ENCODE measurements around the gene STAU1.
"Not testable (repeated sequence)": the region's sequence is repeated elsewhere in the genome, so short reads cannot be mapped to it uniquely, and the experiment has no call there.

The STAU1 gene

DNA sequence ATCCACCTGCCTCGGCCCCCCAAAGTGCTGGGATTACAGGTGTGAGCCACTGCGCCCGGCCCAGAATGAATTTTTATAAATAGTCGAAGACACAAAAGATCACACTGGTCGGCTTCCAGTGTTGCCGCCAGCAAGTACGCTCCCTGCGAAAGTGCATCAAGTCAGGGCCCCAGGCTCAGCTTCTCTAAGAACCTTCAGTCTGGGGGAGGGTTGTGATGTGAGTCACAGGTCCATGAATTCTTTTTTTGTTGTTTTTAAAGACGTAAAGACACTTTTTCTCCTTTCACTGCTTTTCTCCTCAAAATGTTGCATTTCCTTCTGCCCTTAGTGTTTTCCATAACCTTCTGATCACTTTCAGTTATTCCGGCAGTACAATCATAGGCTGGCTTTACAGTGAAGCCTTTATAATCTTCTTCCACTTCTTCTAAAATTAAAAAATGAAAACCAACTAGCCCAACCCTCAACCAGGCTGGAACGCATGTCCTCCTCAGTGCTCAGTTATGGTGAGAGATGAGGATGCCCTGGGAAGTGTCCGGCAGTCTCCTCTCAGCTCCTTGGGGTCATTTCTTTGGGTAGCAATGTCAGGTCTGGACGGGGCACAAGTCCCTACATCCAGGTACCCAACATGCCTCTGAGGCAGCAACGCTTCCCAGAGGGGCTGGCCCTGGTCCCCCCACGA lies 75.4 kb downstream of the STAU1 start:
- DNase-seq: no peak

DNA sequence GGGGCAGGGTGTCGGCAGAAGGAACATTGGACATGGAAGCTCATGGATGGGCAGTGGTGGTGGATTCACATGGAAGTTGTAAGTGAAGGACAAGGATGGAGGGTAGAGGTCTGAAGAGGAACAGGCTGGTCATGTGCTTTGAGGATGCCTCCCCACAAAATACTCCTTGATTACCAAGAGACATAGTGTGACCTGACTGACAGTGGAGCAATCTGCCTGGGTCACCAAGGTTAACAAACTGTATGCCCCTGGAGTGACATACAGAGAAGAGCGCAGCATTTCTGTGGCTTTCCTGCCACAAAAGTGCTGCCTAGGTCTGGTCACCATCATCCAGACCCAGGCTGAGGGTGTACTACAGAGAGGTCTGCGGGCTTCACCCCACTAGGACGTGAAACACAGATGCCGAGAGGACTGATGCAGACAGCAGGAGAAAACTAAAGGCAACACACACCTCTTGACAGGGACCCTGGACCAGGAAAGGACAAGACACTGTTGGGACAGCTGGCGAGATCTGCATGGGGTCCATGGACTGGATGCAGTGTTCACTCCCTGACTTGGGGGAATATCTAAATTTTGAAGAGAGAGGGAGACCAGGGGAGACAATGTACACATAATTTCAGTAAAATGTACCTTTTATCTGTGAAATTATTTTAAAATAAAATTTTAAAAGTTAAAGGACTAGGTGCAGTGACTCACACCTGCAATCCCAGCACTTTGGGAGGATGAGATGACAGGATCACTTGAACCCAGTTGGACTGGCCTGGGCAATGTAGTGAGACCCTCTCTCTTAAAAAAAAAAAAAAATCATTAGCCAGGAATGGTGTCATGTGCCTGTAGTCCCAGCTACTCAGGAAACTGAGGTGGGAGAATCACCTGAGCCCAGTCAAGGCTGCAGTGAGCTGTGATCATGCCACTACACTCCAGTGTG lies 77.1 kb downstream of the STAU1 start:
- DNase-seq: no peak

DNA sequence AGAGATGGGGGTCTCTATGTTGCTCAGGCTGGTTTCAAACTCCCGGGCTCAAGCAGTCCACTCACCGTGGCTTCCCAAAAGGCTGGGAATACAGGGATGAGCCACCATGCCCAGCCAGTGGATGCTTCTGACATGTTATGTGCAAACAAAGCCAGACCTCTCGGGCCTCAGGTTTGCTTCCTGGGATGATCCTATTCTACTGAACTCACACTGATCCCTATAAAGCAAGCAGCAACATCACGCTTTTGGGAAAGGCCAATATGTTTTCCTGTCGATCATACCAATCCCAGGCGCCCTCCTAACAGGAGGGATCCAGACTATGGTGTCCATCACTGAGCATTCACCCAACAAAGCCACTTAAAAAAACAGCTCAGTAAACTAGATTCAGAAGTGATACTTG lies 81.8 kb downstream of the STAU1 start:
- DNase-seq: no peak

DNA sequence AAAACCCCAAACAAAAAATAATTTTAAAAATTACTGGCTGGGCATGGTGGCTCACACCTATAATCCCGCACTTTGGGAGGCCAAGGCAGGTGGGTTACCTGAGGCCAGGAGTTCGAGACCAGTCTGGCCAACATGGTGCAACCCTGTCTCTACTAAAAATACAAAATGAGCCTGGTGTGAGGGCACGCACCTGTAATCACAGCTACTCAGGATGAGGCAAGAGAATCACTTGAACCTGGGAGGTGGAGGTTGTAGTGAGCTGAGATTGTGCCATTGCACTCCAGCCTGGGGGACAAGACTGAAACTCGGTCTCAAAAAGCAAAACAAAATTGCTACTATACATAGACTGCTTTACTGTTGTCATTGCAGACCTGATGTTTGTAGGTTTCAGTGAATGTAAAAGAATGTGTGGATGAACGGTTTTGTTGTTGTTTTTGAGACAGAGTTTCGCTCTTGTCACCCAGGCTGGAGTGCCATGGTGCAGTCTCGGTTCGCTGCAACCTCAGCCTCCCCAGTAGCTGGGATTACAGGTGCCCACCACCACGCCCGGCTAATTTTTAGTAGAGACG lies 83.1 kb downstream of the STAU1 start:
- not testable (repeated sequence) for DNase-seq

DNA sequence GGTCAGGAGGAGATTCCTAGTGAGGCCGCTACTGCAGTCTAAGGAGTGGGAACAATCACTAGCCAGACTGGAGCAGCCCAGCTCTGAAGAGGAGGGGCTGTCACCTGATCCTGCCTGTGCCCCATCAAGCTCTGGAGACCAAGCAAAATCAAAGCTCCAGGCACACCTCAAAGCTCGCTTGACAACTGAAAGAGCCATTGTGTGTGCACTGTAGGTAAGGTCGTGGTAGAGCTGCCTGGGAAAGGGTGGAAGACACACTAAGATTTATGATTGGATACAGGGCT lies 83.8 kb downstream of the STAU1 start:
- no peak for DNase-seq

DNA sequence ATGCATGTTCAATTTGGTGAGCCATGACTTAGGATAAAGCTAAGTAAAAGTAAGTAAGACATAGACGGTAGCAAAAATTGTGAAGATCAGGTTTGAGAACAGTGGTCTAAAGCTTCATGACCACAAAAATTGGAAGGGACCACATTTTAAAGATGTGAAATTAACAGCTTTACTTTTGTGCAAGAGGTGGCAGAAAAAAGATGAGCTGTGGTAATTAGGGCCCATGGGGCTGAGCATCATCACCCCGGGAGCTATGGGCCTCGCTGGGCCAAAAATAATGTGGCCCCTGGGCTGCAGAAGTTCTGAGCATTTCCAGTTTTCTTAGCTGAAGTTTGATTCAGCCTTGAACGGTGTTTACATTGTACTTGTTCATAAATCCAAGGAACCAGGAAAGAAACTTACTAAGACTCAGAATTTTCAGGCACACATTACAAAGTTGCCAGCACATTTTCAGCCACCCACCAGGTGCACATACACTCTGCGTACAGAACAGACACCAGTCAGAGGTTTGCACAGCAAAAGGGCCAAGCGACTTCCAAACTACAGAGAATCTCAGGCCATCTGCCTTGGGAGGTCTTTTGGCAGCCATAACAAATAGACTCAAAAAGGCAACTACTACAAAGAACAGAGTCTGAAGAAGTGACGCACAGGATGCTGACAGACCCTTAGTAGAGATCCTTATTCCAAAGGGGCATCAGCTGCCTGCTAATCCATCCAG lies 84.3 kb downstream of the STAU1 start:
- DNase-seq: no peak

DNA sequence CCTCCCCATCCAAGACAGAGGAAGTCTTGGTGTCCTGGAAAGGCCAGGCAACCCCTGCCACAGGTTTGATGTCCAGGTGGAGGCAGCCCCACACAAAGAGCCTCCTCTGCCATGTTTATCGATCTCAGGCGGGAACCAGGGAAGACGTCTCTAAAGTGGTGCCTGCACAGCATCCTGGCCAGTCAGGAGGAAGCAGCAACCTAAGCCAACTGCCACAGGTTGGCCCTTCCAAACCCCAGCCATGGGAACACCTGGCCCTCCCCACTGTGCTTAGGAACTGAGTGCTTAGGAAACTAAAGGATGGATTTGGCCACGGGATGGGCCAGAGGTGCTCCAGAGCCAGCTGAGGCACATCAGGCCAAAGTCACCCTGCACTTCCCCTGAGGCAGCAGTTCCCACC lies 85.1 kb downstream of the STAU1 start:
- DNase-seq: no peak

DNA sequence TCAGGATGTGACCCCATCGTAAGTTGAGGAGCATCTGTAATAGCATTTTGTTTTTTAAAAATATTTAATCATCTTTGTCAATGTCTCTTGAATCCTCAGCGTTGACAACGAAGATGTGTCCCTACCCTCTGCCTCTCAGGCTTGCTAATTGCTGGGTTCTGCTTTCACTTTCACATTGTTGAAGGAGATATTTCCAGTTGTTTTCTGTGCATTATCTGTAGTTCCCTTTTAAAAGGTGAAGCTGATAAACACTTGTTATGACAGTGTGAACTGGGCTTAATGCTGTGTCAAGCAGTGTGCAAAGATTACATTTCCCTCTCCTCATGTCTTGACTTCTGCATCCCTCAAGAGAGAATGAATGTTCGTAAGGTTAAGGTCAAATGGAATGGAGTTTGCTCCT lies 87.2 kb downstream of the STAU1 start:
- DNase-seq: no peak

DNA sequence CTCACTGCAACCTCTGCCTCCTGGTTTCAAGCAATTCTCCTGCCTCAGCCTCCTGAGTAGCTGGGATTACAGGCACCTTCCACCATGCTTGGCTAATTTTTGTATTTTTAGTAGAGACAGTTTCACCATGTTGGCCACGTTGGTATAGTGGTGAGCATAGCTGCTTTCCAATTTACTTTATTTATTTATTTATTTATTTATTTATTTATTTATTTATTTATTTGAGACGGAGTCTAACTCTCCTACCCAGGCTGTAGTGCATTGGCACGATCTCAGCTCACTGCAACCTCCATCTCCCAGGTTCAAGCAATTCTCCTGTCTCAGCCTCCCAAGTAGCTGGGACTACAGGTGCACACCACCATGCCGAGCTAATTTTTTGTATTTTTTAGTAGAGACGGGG lies 87.8 kb downstream of the STAU1 start:
- not testable (repeated sequence) for DNase-seq

DNA sequence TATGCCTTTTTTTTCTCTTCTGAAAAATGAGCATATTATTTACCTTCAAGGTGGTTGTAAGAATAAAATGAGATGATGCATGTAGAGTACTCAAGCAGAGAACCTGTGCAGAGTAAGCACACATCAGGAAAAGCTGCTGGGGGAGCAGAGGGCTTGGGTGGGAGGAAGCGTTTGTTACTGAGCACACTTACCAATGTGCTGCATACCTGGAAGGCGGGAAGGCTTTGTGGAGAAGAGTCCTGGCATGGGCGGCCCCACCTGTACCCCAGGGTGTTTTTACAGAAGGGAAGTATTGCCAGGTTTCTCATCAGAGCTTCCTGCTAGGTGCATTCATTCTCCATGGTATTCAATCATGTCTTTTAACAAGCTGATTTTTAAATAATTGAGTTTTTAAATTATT lies 89.1 kb downstream of the STAU1 start:
- no peak for DNase-seq

DNA sequence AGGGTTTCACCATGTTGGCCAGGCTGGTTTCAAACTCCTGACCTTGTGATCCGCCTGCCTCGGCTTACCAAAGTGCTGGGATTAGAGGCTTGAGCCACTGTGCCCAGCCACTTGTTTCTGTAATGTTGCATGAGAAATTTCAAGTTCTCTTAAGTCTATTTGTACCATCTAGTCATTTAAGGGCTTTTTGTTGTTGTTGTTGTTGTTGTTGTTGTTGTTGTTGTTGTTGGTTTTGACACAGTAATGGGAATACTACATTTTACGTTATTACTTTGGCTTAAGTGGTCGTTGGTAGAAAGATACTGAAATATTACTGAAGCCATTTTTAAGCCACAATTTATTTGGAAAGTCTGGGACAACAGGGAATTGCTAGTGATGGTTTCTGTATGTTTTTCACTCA lies 90.0 kb downstream of the STAU1 start:
- no peak for DNase-seq

DNA sequence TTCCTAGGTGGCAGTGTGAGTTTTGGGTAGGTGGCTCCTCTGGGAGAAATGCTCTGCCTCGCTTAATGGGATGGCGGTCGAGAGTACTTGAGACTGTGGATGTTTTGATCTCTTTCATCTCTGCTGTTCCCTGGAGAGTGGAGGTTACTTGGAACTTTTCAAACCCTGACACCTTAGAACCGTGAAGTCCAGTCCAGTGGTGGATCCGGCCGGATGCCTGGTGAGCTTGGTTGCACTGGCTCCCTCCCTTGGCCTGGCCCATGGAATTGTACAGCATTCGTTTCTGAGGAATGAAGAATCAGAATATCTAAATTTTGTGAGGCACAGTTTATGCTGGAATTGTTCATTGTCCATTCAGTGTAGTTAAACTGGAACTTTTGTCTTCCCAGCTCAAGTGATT lies 91.0 kb downstream of the STAU1 start:
- DNase-seq: no peak

DNA sequence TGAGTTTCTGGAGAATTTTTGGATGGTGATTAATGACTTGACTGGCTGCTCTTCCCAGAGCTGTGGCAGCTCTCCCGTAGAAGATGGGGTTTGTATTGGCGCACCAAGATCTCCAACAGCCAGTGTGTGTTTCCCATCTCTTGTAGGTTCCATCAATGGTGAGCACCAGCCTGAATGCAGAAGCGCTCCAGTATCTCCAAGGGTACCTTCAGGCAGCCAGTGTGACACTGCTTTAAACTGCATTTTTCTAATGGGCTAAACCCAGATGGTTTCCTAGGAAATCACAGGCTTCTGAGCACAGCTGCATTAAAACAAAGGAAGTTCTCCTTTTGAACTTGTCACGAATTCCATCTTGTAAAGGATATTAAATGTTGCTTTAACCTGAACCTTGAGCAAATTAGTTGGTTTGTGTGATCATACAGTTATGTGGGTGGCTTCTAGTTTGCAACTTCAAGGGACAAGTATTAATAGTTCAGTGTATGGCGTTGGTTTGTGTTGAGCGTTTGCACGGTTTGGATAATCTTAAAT lies 91.9 kb downstream of the STAU1 start:
- DNase-seq: no peak

DNA sequence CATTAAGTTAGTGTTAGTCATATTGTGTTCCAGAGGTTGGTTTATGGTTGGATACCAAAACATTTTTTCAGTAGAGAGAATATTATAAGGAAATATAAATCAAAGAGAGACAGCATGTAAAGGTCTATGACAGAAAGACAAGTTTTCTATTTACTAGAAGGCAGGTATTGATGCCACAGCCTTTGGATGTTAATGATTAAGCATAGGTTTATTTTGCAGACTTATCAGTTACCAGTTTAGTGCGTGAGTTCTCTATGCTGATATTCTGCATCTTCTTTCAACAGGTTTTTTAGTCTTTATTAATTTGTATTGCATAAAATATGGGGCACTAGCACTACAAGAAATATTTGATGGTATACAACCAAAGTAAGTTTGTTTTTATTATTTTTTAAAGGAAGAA lies 96.4 kb downstream of the STAU1 start:
- no peak for DNase-seq

DNA sequence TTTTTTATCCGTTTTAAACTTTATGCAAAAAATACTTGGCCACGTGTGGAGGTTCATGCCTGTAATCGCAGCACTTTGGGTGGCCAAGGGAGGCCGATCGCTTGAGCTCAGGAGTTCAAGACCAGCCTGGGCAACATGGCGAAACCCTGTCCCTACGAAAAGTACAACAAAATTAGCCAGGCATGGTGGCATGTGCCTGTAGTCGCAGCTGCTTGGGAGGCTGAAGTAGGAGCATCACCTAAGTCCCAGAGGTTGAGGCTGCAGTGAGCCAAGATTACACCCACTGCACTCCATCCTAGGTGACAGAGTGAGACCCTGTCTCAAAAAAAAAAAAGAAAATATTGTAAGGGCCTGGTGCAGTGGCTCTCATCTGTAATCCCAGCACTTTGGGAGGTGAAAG lies 97.0 kb downstream of the STAU1 start:
- no peak for DNase-seq

DNA sequence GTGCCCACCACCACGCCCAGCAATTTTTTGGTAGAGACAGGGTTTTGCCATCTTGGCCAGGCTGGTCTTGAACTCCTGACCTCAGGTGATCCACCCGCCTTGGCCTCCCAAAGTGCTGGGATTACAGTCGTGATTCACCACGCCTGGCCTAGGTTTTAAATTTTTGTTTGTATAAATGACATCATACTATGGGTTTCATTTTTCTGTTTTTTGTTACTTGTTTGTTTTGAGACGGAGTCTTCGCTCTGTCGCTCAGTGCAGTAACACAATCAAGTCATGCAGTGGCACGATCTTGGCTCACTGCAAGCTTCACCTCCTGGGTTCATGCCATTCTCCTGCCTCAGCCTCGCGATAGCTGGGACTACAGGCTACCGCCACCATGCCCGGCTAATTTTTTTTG lies 105.8 kb downstream of the STAU1 start:
- DNase-seq: not testable (repeated sequence)

DNA sequence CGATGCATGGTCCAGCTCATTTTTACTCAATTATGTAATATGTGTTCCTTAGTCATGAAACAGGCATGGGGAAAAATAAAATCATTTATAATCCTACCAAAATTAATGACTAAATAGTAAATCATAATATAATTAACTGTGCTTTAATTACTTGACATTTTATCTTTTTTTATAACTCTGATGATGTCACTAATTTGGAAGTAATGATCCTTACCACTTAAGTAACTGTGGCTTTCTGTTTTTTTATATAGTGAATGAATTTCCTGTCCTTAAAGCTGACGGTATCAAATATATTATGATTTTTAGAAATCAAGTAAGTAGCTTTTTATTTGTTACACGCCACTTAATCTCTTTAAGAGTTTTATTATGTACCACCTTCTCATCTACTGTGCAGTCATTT lies 109.8 kb downstream of the STAU1 start:
- DNase-seq: no peak

DNA sequence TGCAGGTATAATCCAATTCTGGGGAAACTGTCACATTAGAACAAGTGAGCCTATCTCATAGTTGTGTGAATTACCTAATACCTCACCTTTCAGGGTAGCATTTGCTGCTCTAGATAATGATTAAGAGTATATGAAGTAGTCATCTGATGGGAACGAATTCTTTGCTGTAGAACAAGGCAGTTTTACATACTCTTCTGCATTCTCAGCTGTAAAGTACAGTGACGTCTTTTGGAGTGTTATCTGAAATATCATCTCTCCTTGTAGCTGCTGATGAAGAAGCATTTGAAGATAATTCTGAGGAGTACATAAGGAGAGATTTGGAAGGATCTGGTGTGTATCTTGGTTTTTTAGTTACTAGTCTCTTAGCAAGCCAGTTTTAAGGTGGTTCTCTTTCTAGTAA lies 113.6 kb downstream of the STAU1 start:
- DNase-seq: no peak

Measured in NCI-H526 treated with DMSO at 0.1 percent for 48 hours (cell line).